ENCODE data around the gene USP32. TPM values are rescaled to one million over a fixed set of nuclear protein-coding genes. Genes with fewer than 3 reads are reported as not detected.
"Not testable (repeated sequence)": the region's sequence is repeated elsewhere in the genome, so short reads cannot be mapped to it uniquely, and the experiment has no call there.

Gene USP32
- total RNA-seq, 1 donor from 2014 or later = 40.0 TPM

DNA sequence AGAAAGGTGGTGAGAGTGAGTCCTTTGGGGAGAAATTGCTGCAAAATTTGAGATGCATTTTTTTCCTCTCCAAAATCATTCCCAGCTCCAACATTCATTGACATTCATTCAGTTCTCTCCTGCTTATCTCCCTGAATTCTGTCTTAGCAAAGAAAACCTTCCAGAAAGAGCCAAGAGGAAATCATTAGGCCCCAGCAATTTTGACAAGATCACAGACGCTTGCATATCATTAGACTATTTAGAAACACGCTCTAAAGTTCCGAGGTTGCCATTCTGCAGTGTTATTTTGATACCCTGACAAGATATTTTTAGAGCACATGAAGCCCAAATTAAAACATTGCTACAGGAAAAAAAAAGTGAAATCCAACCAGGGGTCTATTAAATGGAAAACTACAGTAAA, 20.8 kb upstream of the USP32 start:
- no peak for DNase-seq (ENCODE audit: extremely low read depth, low read depth, low spot score)

- no peak for DNase-seq (ENCODE audit: extremely low read depth, low read depth, low spot score)
These were observed 18.1 kb upstream of the USP32 start for GRCh38 chr17:60410001-60410400.

GRCh38 chr17:60406887-60407286, 15.0 kb upstream of the USP32 start:
- no peak for DNase-seq (ENCODE audit: extremely low read depth, low read depth, low spot score)

DNA sequence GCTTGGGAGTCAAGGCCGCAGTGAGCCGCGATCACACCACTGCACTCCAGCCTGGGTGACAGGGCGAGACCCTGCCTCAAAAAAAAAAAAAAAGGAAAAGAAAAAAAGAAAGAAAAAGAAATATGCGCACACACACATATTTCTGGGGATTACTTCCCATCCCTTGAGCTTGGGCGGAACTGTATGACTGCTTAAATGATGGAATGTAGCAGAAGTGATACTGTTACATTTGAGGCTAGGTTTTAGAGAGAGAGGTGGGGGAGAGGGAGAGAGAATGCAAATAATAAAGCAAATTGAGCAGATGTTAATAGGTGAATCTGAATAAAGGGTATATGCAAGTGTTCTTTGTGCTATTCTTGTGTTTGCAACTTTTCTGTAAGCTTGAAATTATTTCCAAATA, 12.0 kb upstream of the USP32 start:
- DNase-seq (ENCODE audit: extremely low read depth, low read depth, low spot score) = no peak

DNA sequence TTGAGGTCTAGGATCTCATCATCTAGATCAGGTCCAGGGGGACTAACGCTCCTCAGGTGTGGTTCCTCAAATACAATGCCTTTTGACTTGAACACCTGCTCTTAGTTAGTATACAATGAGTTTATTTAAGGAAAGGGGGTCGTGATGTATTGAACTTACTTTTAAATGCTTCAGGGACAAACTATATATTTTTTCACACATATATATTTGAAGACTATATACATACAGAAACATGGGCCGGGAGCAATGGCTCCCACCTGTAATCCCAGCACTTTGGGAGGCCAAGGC, 11.5 kb upstream of the USP32 start:
- DNase-seq (ENCODE audit: extremely low read depth, low read depth, low spot score) = no peak

GRCh38 chr17:60401819-60402218, 9.9 kb upstream of the USP32 start:
- no peak for DNase-seq (ENCODE audit: extremely low read depth, low read depth, low spot score)

DNA sequence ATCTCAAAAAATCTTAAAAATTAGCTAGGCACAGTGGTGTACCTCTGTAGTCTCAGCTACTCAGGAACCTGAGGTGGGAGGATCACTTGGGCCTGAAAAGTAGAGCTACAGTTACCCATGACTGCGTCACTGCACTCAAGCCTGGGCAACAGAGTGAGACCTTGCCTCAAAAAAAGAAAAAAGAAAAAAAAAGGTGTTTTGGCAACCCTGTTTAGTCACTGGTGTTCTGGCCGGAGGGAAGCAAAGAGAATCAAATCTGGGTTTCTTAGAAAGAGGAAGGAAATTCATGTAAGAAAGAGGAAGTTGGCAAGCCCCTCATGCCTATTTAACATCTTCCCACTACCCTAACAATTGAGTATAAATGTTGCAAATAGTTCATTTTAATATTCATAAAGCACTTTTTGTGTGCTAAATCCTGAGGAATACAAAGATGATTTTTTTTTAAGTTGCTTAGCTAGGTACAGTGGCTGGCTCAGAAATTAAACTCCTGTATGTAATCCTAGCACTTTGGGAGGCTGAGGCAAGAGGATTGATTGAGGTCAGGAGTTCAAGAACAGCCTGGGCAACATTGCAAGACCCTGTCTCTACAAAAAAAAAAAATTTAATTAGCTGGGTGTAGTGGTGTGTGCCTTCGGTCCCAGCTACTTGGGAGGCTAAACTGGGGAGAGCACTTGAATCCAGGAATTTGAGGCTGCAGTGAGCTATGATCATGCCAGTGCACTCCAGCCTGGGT, 6.5 kb upstream of the USP32 start:
- DNase-seq (ENCODE audit: extremely low read depth, low read depth, low spot score) = no peak

GRCh38 chr17:60396412-60396811, 4.5 kb upstream of the USP32 start:
- DNase-seq (ENCODE audit: extremely low read depth, low read depth, low spot score) = no peak

- no peak for DNase-seq (ENCODE audit: extremely low read depth, low read depth, low spot score)
These were observed 3.7 kb upstream of the USP32 start for GRCh38 chr17:60395508-60396065.

DNA sequence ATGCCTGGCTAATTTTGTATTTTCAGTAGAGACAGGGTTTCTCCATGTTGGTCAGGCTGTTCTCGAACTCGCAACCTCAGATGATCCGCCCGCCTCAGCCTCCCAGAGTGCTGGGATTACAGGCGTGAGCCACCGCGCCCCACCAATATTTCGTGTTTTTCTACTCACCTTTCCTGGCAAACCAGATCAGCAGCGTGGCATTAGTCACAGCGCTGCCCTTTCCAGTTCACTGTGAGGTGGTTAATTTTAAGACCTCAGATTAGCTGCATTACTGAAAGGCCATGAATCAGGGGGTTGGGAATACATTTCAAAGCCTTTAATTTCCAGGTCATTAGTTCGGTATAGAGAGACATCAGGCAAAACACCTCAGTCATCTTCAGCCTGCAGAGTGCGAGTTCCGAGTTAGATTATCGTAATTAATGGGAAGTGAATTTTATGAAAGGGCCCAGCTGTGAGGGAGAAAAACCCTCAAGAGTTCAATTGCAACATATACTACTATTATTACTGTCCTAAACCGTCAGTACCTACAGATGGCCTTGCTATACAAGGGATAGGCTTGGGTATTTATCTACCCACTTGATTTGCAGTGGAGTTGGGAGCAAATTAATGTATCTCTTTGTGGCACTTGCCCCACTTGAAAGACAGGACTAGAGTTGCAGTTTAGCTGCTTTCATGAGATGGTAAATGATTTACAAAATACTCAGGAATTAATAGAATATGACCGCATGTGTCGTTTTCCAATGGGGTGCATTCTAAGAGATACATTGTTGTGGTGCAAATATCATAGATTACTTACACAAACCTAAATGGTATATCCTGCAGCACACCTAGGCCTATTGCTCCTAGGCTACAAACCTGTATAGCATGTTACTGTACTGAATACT, 2.1 kb upstream of the USP32 start:
- DNase-seq (ENCODE audit: extremely low read depth, low read depth, low spot score) = no peak

- DNase-seq (ENCODE audit: extremely low read depth, low read depth, low spot score) = no peak
These were observed 1.1 kb upstream of the USP32 start for GRCh38 chr17:60392845-60393702.

DNA sequence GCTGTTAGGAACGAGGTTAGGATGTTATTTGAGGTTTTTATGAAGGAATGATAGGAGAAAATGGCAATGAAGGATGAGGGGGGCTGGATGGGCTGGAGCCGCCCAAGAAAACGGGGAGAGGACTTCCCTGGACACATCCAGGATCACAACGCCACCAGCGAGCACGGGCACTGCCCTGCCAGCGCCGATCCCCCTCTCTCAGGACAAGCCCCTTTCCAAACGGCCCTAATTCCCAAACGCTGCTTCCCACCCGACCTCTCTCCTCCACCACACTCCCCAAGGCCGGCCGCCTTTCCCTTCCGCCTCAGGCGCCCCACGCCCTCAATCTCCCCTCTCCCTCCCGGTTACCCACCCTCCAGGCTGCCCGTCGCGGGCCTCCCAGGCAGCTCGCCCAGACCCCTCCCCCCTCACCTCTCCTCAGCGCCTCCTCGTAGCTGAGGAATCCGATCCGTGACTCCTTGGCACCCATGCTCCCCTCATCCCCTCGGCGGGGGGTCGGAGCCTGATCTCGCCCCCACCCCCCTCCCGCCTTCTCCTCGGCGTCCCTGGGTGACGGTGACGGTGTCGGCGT, 377 bp downstream of the USP32 start:
- no peak for DNase-seq (ENCODE audit: extremely low read depth, low read depth, low spot score)

- DNase-seq (ENCODE audit: extremely low read depth, low read depth, low spot score) = no peak
These were observed 935 bp downstream of the USP32 start for GRCh38 chr17:60390925-60391470.

DNA sequence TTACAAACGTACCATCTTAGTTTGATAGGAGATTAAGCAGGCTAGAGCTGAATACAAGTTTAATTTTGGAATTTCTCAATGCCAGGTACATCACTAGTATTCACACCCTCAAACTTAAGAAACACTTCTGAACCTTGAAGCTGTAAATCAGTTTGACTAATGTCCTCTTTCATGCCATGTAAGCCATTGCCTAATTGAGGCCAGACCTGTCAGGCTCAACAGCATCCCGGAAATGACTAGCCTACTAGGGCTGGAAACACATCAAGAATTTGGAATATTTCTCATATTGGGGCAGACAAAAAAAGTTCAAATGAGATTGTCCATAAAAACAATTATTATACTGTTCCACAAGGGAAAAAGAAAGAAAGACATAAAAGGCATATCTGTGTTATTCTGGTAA, 1.7 kb downstream of the USP32 start:
- DNase-seq (ENCODE audit: extremely low read depth, low read depth, low spot score) = no peak

GRCh38 chr17:60388742-60389141, 3.2 kb downstream of the USP32 start:
- no peak for DNase-seq (ENCODE audit: extremely low read depth, low read depth, low spot score)

GRCh38 chr17:60387666-60388065, 4.3 kb downstream of the USP32 start:
- no peak for DNase-seq (ENCODE audit: extremely low read depth, low read depth, low spot score)

GRCh38 chr17:60386147-60387058, 5.5 kb downstream of the USP32 start:
- DNase-seq (ENCODE audit: extremely low read depth, low read depth, low spot score) = no peak

DNA sequence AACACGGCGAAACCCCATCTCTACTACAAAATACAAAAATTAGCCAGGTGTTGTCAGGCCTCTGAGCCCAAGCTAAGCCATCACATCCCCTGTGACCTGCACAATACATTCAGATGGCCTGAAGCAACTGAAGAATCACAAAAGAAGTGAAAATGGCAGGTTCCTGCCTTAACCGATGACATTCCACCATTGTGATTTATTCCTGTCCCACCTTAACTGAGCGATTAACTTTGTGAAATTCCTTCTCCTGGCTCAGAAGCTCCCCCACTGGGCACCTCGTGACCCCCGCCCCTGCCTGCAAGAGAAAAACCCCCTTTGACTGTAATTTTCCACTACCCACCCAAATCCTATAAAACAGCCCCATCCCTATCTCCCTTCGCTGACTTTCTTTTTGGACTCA, 7.0 kb downstream of the USP32 start:
- DNase-seq (ENCODE audit: extremely low read depth, low read depth, low spot score) = not testable (repeated sequence)

DNA sequence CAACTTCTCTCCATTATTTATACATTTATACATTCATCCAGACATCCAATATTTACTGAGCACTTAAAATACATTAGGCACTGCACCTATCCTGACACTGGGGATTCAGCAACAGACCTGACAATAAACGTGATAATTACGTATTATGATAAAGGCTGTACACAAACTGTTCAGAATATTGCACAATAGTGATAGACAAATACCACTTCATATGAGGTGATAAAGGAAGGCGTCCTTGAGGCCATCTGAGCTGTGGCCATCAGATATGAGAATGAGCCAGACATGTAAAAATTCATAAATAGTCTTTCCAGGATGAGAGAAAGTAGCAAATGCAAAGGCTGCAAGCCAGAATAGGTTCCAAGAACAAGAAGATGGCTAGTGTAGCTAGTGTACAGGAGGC, 8.6 kb downstream of the USP32 start:
- no peak for DNase-seq (ENCODE audit: extremely low read depth, low read depth, low spot score)

Measured in glomerular endothelial cell (primary cell).